HG03469 (cell line): Measurements from ENCODE around the gene LYRM4.

ENCODE experiments used
- ATAC-seq: cut with Tn5 transposase; IDR thresholded peaks from one replicate; pipeline ENCODE4 v1.9.1; 2021; ENCODE audit warnings: mild to moderate bottlenecking, moderate library complexity, moderate number of reproducible peaks; ENCODE audit not compliant: unreplicated experiment

Gene LYRM4

GRCh38 chr6:5206920-5207561, 53.7 kb downstream of the LYRM4 start:
- ATAC-seq: no peak

GRCh38 chr6:5205877-5206850, 54.6 kb downstream of the LYRM4 start:
- no peak for ATAC-seq

- no peak for ATAC-seq
Observed at GRCh38 chr6:5205035-5205507, 55.7 kb downstream of the LYRM4 start.

- ATAC-seq: no peak
Observed at GRCh38 chr6:5204376-5204775, 56.4 kb downstream of the LYRM4 start.

- ATAC-seq: no peak
Observed at GRCh38 chr6:5203546-5203945, 57.2 kb downstream of the LYRM4 start.

GRCh38 chr6:5202941-5203340, 57.8 kb downstream of the LYRM4 start:
- ATAC-seq: no peak

- ATAC-seq: no peak
Observed at GRCh38 chr6:5202206-5202605, 58.5 kb downstream of the LYRM4 start.

GRCh38 chr6:5201271-5201670, 59.5 kb downstream of the LYRM4 start:
- ATAC-seq: no peak

- no peak for ATAC-seq
Observed at GRCh38 chr6:5199702-5200101, 61.0 kb downstream of the LYRM4 start.

- no peak for ATAC-seq
Observed at GRCh38 chr6:5199283-5199682, 61.5 kb downstream of the LYRM4 start.

- no peak for ATAC-seq
Observed at GRCh38 chr6:5197084-5197483, 63.7 kb downstream of the LYRM4 start.

GRCh38 chr6:5192135-5192794, 68.5 kb downstream of the LYRM4 start:
- ATAC-seq: no peak

GRCh38 chr6:5191722-5192121, 69.0 kb downstream of the LYRM4 start:
- ATAC-seq: no peak

- ATAC-seq: no peak
Observed at GRCh38 chr6:5191222-5191621, 69.5 kb downstream of the LYRM4 start.

- ATAC-seq: no peak
Observed at GRCh38 chr6:5190507-5190906, 70.2 kb downstream of the LYRM4 start.

GRCh38 chr6:5188646-5189045, 72.1 kb downstream of the LYRM4 start:
- ATAC-seq: no peak

GRCh38 chr6:5184878-5185277, 75.9 kb downstream of the LYRM4 start:
- no peak for ATAC-seq

- ATAC-seq: no peak
Observed at GRCh38 chr6:5184218-5184617, 76.5 kb downstream of the LYRM4 start.

GRCh38 chr6:5181510-5182317, 79.0 kb downstream of the LYRM4 start:
- ATAC-seq: no peak

GRCh38 chr6:5180636-5181035, 80.1 kb downstream of the LYRM4 start:
- no peak for ATAC-seq

- no peak for ATAC-seq
Observed at GRCh38 chr6:5179917-5180316, 80.8 kb downstream of the LYRM4 start.
